HepG2 (cell line): ENCODE results near the gene PRDM8. TPM values are rescaled to one million over a fixed set of nuclear protein-coding genes. Genes with fewer than 3 reads are reported as not detected.

ENCODE experiments used
- ATAC-seq: fragments of 200-7000 bp; cut with Tn5 transposase; 3 replicates; pipeline ENCODE4 v1.9.1; 2020; ENCODE audit warnings: mild to moderate bottlenecking, moderate library complexity
- BruUV-seq: library from RNA; stranded (reverse); fragments of 400-500 nt; replicated peaks from 2 replicates; lab custom pipeline; 2021; lab: Mats Ljungman, UMichigan
- CTCF ChIA-PET: fragments of 300-600 bp; formaldehyde crosslinking; extraction: SDS; loops from one replicate; lab custom pipeline; 2021; ENCODE audit warnings: low total read pairs, inconsistent platforms, low intra/inter-chr PET ratio; lab: Yijun Ruan, JAX
- POLR2A ChIA-PET: fragments of 350-600 bp; sonication (Branson Sonifier 250); formaldehyde crosslinking; loops from one replicate; lab custom pipeline; 2020; ENCODE audit warnings: antibody characterized with exemption, inconsistent platforms; lab: Yijun Ruan, JAX
- DNase-seq: peaks from one replicate; pipeline ENCODE4 v3.0.0-alpha.2; 2015; ENCODE audit warnings: low spot score
- FAIRE-seq: peaks from 3 replicates; lab custom pipeline; 2011; peaks lifted over from hg19 to GRCh38; lab: Jason Lieb, UNC
- H2AFZ ChIP-seq: one replicate; pipeline ENCODE4 v1.6.1; 2011; ENCODE audit warnings: low read length, inconsistent platforms
- H3K27ac ChIP-seq: fragments of 300-600 bp; 3 replicates; pipeline ENCODE4 v1.8.0; 2011; ENCODE audit warnings: mixed run types, mild to moderate bottlenecking, mixed read lengths, low read length, inconsistent platforms; ENCODE audit not compliant: insufficient read depth; ENCODE audit errors: extremely low read length
- H3K27me3 ChIP-seq, 2 experiments: fragments of 200-600 bp in 1 of 2; 2 replicates in 1 of 2; 3 replicates in 1 of 2; pipeline versions ENCODE4 v1.6.0 to v1.8.0; 2011; ENCODE audit warnings: low read length in 2 of 2, mild to moderate bottlenecking in 2 of 2, moderate library complexity in 2 of 2, inconsistent platforms in 1 of 2; ENCODE audit not compliant: insufficient read depth in 2 of 2, control insufficient read depth in 1 of 2
- H3K36me3 ChIP-seq, 2 experiments: fragments of 200-600 bp in 1 of 2; replicated peaks in 1 of 2; 2 replicates in 1 of 2; 3 replicates in 1 of 2; pipeline versions ENCODE4 v1.5.1 to v1.8.0; 2011; ENCODE audit warnings: low read length in 2 of 2, inconsistent platforms in 1 of 2; ENCODE audit not compliant: insufficient read depth in 2 of 2, control insufficient read depth in 1 of 2
- H3K4me1 ChIP-seq: 2 replicates; pipeline ENCODE4 v1.5.1; 2012; ENCODE audit warnings: low read length, inconsistent platforms; ENCODE audit not compliant: insufficient read depth
- H3K4me2 ChIP-seq: 2 replicates; pipeline ENCODE4 v1.6.0; 2011; ENCODE audit warnings: low read depth, low read length, inconsistent platforms
- H3K4me3 ChIP-seq, 3 experiments: fragments of 200-600 bp in 1 of 3; sonication (generic), shearing (Covaris generic) in 1 of 3; replicated peaks in 1 of 3; 2 replicates each; pipeline ENCODE4 v1.5.1; 2011 to 2016; ENCODE audit warnings: low read length in 3 of 3, inconsistent platforms in 2 of 3, low read depth in 2 of 3, mild to moderate bottlenecking in 2 of 3, control low read depth in 1 of 3, mixed read lengths in 1 of 3; ENCODE audit not compliant: insufficient read depth in 1 of 3
- H3K79me2 ChIP-seq: one replicate; pipeline ENCODE4 v1.6.1; 2011; ENCODE audit warnings: low read length, inconsistent platforms; ENCODE audit not compliant: insufficient read depth
- H3K9ac ChIP-seq: 2 replicates; pipeline ENCODE4 v1.6.0; 2011; ENCODE audit warnings: mild to moderate bottlenecking, low read depth, low read length, inconsistent platforms; ENCODE audit not compliant: insufficient read depth
- H3K9me3 ChIP-seq: 2 replicates; pipeline ENCODE4 v1.5.1; 2012; ENCODE audit warnings: mild to moderate bottlenecking, low read length
- H4K20me1 ChIP-seq: 2 replicates; pipeline ENCODE4 v1.6.0; 2011; ENCODE audit warnings: inconsistent platforms, mild to moderate bottlenecking, low read length, moderate library complexity; ENCODE audit not compliant: insufficient read depth
- HOXA5 ChIP-seq: sonication (generic); formaldehyde crosslinking; IDR thresholded peaks from 2 replicates; pipeline ENCODE4 v1.4.0; 2020; ENCODE audit warnings: missing genetic modification reagents
- ISL2 ChIP-seq: sonication (generic); formaldehyde crosslinking; IDR thresholded peaks from 2 replicates; pipeline ENCODE4 v1.5.0; 2020; ENCODE audit warnings: missing genetic modification reagents
- KAT8 ChIP-seq: IDR thresholded peaks from 2 replicates; pipeline ENCODE4 v1.6.1; 2016; ENCODE audit warnings: missing genetic modification reagents, missing compliant biosample characterization
- KDM1A ChIP-seq: IDR thresholded peaks from 2 replicates; pipeline ENCODE4 v1.6.1; 2016; ENCODE audit warnings: missing compliant biosample characterization
- KLF16 ChIP-seq, 2 experiments: sonication (generic) in 1 of 2; formaldehyde crosslinking in 1 of 2; IDR thresholded peaks; 2 replicates each; pipeline versions ENCODE4 v1.6.1 to v1.8.0; 2016 to 2023; ENCODE audit warnings: missing genetic modification reagents in 2 of 2, missing compliant biosample characterization in 1 of 2
- MED8 ChIP-seq: sonication (generic); formaldehyde crosslinking; IDR thresholded peaks from 2 replicates; pipeline ENCODE4 v1.8.1; 2023; ENCODE audit warnings: mild to moderate bottlenecking, missing genetic modification reagents; ENCODE audit not compliant: insufficient replicate concordance
- RAD21 ChIP-seq: fragments of 450-650 bp; formaldehyde crosslinking; IDR thresholded peaks from 2 replicates; pipeline ENCODE4 v1.5.0; 2020; ENCODE audit warnings: mild to moderate bottlenecking
- RFXANK ChIP-seq: IDR thresholded peaks from 2 replicates; pipeline ENCODE4 v1.6.1; 2016
- RORA ChIP-seq: sonication (generic); formaldehyde crosslinking; IDR thresholded peaks from 2 replicates; pipeline ENCODE4 v1.5.0; 2020; ENCODE audit warnings: mild to moderate bottlenecking, missing genetic modification reagents, moderate library complexity
- SP1 ChIP-seq, 2 experiments: fragments of 450-650 bp in 1 of 2; sonication (generic) in 1 of 2; formaldehyde crosslinking in 1 of 2; IDR thresholded peaks; 2 replicates each; pipeline versions ENCODE4 v1.4.0 to v1.6.1; 2016 to 2020; ENCODE audit warnings: missing genetic modification reagents in 1 of 2
- U2AF1 ChIP-seq: fragments of 200-400 bp; formaldehyde crosslinking; optimal IDR thresholded peaks from 2 replicates; pipeline ENCODE3; 2017; ENCODE audit warnings: mild to moderate bottlenecking, low read depth, low read length
- ZFP36L1 ChIP-seq: sonication (generic); formaldehyde crosslinking; IDR thresholded peaks from 2 replicates; pipeline ENCODE4 v1.8.0; 2022; ENCODE audit warnings: mild to moderate bottlenecking, missing genetic modification reagents, moderate library complexity
- ZFP41 ChIP-seq: sonication (generic); formaldehyde crosslinking; IDR thresholded peaks from 2 replicates; pipeline ENCODE4 v1.4.0; 2020; ENCODE audit warnings: mild to moderate bottlenecking, missing genetic modification reagents, borderline replicate concordance
- ZNF205 ChIP-seq: IDR thresholded peaks from 2 replicates; pipeline ENCODE4 v1.6.1; 2018; ENCODE audit warnings: missing biosample characterization, missing genetic modification reagents
- ZNF552 ChIP-seq: sonication (generic); formaldehyde crosslinking; IDR thresholded peaks from 2 replicates; pipeline ENCODE4 v1.9.0; 2022; ENCODE audit warnings: missing genetic modification reagents, mild to moderate bottlenecking, borderline replicate concordance
- ZNF772 ChIP-seq: sonication (generic); formaldehyde crosslinking; IDR thresholded peaks from 2 replicates; pipeline ENCODE4 v1.5.0; 2020; ENCODE audit warnings: mild to moderate bottlenecking, missing genetic modification reagents
- WGBS: methylation state at CpG from one replicate; pipeline ENCODE4 v1.1.6; 2017; ENCODE audit warnings: low lambda C conversion rate; 5-methylcytosine and 5-hydroxymethylcytosine counted together
- in situ Hi-C: cut with HindIII; loops from 2 replicates; pipeline ENCODE4 v1.10.0; 2017; ENCODE audit warnings: low pct_unique_long_range_greater_than_20kb; ENCODE audit not compliant: extremely low pct_ligation_motif_present
- intact Hi-C: fragments of 100-400 bp; cut with micrococcal nuclease; formaldehyde crosslinking; loops from one replicate; pipeline ENCODE4 v1.10.0; 2022; ENCODE audit not compliant: unreplicated experiment
- polyA plus RNA-seq, 8 experiments: library from polyadenylated mRNA; depleted of rRNA in 3 of 8; stranded (reverse) in 7 of 8; unstranded in 1 of 8; fragments of >200 nt; fragmentation: Illumina TruSeq in 4 of 8; extraction: Trizol in 4 of 8; gene quantifications; 2 replicates each; pipeline versions ENCODE4 v1.2.1 to v1.2.3, GENCODE V29; 2011 to 2016; ENCODE audit warnings: low read depth in 4 of 8, missing spikeins in 1 of 8, mixed read lengths in 1 of 8; ENCODE audit not compliant: insufficient read depth in 1 of 8
- total RNA-seq, 5 experiments: library from RNA; depleted of rRNA; stranded (reverse); fragments of >200 nt; fragmentation: Illumina TruSeq; extraction: Trizol; gene quantifications; 2 replicates each; pipeline ENCODE4 v1.2.3, GENCODE V29; 2016; ENCODE audit warnings: low read depth in 1 of 5
- TF ChIP-seq, protein P1 (sequence below): sonication (generic); formaldehyde crosslinking; IDR thresholded peaks from 2 replicates; pipeline ENCODE4 v1.4.0; 2020; ENCODE audit warnings: missing genetic modification reagents, borderline replicate concordance

PRDM8 gene
- total and polyA plus RNA-seq, 2 of the 13 experiments (the other 11 are each of a cell fraction or from before 2014, with no cell fraction given), result 0.09 TPM; not detected in 1

DNA sequence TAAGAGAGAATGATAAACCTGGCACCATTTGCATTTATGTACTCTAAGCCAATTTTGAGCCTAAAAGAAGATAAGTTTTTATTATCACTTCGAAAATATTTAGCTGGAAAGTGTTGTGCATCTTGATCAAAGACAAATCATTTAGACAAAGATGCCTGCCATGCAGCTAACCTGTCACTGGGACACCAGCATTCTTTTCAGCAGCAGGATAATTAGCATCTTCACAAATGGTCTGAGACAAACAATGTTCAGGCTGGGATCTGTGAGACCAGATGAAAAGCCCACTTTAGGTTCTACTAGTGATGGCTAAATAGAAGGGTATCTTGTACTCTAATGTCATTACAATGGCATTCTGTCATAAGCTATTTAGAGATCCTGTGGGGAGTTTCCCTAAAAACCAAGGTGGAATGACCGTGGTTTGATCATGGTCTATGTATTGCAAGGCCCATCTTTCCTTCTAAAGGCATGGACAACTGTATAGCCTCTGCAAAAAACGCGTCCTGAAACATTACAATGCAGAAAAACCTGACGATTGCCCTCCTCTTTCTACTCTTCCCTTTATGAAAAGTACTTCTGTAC is 7.2 kb downstream of the PRDM8 start:
- H3K36me3 ChIP-seq, result no peaks in the 10 kb centered on the region
- DNase-seq, result no peak
- no peaks in the 10 kb centered on the region for H3K79me2 ChIP-seq
- H3K4me1 ChIP-seq, result no peaks in the 10 kb centered on the region
- in situ Hi-C loops (loop anchor here (25.0 kb wide), 1 partner anchor 292 kb away; no protein-coding TSS in a partner anchor), intact Hi-C loops (no loop called here)
- no peak for FAIRE-seq
- no peak overlapping the region for H3K9ac ChIP-seq
- no peaks in the 10 kb centered on the region for H3K9me3 ChIP-seq
- H4K20me1 ChIP-seq, result no peaks in the 10 kb centered on the region
- TF ChIP-seq ZNF205 (CRISPR knock-in tag) (no peak), ISL2 (CRISPR knock-in tag) (no peak), ZNF772 (CRISPR knock-in tag) (no peak), KLF16 (CRISPR knock-in tag; IDR thresholded peaks at IDR 0.05) (no peak), MED8 (no peak), SP1 (IDR thresholded peaks at IDR 0.05) (no peak), SP1 (CRISPR knock-in tag; IDR thresholded peaks at IDR 0.05) (no peak), ZFP36L1 (CRISPR knock-in tag) (no peak), RFXANK (CRISPR knock-in tag) (no peak), KDM1A (CRISPR knock-in tag) (no peak), ZNF552 (CRISPR knock-in tag) (no peak), KAT8 (no peak), RORA (CRISPR knock-in tag) (no peak), HOXA5 (CRISPR knock-in tag) (no peak), U2AF1 (no peak), ZFP41 (CRISPR knock-in tag) (no peak), RAD21 (no peak)
- TF ChIP-seq, protein P1, sequence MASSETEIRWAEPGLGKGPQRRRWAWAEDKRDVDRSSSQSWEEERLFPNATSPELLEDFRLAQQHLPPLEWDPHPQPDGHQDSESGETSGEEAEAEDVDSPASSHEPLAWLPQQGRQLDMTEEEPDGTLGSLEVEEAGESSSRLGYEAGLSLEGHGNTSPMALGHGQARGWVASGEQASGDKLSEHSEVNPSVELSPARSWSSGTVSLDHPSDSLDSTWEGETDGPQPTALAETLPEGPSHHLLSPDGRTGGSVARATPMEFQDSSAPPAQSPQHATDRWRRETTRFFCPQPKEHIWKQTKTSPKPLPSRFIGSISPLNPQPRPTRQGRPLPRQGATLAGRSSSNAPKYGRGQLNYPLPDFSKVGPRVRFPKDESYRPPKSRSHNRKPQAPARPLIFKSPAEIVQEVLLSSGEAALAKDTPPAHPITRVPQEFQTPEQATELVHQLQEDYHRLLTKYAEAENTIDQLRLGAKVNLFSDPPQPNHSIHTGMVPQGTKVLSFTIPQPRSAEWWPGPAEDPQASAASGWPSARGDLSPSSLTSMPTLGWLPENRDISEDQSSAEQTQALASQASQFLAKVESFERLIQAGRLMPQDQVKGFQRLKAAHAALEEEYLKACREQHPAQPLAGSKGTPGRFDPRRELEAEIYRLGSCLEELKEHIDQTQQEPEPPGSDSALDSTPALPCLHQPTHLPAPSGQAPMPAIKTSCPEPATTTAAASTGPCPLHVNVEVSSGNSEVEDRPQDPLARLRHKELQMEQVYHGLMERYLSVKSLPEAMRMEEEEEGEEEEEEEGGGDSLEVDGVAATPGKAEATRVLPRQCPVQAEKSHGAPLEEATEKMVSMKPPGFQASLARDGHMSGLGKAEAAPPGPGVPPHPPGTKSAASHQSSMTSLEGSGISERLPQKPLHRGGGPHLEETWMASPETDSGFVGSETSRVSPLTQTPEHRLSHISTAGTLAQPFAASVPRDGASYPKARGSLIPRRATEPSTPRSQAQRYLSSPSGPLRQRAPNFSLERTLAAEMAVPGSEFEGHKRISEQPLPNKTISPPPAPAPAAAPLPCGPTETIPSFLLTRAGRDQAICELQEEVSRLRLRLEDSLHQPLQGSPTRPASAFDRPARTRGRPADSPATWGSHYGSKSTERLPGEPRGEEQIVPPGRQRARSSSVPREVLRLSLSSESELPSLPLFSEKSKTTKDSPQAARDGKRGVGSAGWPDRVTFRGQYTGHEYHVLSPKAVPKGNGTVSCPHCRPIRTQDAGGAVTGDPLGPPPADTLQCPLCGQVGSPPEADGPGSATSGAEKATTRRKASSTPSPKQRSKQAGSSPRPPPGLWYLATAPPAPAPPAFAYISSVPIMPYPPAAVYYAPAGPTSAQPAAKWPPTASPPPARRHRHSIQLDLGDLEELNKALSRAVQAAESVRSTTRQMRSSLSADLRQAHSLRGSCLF (CRISPR knock-in tag), result no peak
- H3K4me2 ChIP-seq, result no peak overlapping the region
- H3K4me3 ChIP-seq, result no peak overlapping the region
- POLR2A ChIA-PET, result no interaction called here
- H3K27me3 ChIP-seq, result peaks cover 1 to 6% of the 10 kb centered on the region in 2 experiments; a peak in 3 of 5 replicates
- CTCF ChIA-PET, result no interaction called here
- no peak overlapping the region for H2AFZ ChIP-seq
- H3K27ac ChIP-seq, result no peak overlapping the region
- no peak for ATAC-seq
- 9% methylated on average over 5 of the region's 5 CpGs for WGBS
- BruUV-seq, result no TSS peak
